ENCODE measurements around the gene RIPOR3.

- TF ChIP-seq, protein P1, sequence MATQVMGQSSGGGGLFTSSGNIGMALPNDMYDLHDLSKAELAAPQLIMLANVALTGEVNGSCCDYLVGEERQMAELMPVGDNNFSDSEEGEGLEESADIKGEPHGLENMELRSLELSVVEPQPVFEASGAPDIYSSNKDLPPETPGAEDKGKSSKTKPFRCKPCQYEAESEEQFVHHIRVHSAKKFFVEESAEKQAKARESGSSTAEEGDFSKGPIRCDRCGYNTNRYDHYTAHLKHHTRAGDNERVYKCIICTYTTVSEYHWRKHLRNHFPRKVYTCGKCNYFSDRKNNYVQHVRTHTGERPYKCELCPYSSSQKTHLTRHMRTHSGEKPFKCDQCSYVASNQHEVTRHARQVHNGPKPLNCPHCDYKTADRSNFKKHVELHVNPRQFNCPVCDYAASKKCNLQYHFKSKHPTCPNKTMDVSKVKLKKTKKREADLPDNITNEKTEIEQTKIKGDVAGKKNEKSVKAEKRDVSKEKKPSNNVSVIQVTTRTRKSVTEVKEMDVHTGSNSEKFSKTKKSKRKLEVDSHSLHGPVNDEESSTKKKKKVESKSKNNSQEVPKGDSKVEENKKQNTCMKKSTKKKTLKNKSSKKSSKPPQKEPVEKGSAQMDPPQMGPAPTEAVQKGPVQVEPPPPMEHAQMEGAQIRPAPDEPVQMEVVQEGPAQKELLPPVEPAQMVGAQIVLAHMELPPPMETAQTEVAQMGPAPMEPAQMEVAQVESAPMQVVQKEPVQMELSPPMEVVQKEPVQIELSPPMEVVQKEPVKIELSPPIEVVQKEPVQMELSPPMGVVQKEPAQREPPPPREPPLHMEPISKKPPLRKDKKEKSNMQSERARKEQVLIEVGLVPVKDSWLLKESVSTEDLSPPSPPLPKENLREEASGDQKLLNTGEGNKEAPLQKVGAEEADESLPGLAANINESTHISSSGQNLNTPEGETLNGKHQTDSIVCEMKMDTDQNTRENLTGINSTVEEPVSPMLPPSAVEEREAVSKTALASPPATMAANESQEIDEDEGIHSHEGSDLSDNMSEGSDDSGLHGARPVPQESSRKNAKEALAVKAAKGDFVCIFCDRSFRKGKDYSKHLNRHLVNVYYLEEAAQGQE (IDR thresholded peaks at IDR 0.05; ENCODE audit: borderline replicate concordance), result no peak
- TF ChIP-seq, protein P1 (CRISPR knock-in tag; IDR thresholded peaks at IDR 0.05; ENCODE audit: low read depth), result no peak
- no peak for TF ChIP-seq PATZ1 (CRISPR knock-in tag; IDR thresholded peaks at IDR 0.05; ENCODE audit: borderline replicate concordance)
- no peak for TF ChIP-seq MYC (IDR thresholded peaks at IDR 0.05; ENCODE audit: low read depth, low read length)
- no peak for TF ChIP-seq MYC (CRISPR knock-in tag; IDR thresholded peaks at IDR 0.05; ENCODE audit: borderline replicate concordance, low read depth)
- TF ChIP-seq TCF15 (CRISPR knock-in tag; IDR thresholded peaks at IDR 0.05), result no peak
- no peak for TF ChIP-seq ZNF133 (CRISPR knock-in tag; IDR thresholded peaks at IDR 0.05)
- TF ChIP-seq RAD21 (CRISPR knock-in tag; conservative IDR thresholded peaks at IDR 0.05 in 1 of 2, IDR thresholded peaks at IDR 0.05 in 1 of 2), result no peak
- TF ChIP-seq, protein P2, sequence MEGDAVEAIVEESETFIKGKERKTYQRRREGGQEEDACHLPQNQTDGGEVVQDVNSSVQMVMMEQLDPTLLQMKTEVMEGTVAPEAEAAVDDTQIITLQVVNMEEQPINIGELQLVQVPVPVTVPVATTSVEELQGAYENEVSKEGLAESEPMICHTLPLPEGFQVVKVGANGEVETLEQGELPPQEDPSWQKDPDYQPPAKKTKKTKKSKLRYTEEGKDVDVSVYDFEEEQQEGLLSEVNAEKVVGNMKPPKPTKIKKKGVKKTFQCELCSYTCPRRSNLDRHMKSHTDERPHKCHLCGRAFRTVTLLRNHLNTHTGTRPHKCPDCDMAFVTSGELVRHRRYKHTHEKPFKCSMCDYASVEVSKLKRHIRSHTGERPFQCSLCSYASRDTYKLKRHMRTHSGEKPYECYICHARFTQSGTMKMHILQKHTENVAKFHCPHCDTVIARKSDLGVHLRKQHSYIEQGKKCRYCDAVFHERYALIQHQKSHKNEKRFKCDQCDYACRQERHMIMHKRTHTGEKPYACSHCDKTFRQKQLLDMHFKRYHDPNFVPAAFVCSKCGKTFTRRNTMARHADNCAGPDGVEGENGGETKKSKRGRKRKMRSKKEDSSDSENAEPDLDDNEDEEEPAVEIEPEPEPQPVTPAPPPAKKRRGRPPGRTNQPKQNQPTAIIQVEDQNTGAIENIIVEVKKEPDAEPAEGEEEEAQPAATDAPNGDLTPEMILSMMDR (IDR thresholded peaks at IDR 0.05 in 2 of 3, conservative IDR thresholded peaks at IDR 0.05 in 1 of 3; ENCODE audit: insufficient read depth in 2 of 3, low read depth in 1 of 3, low read length in 3 of 3), result no peak
Observed at GRCh38 chr20:50568549-50568942, 122.8 kb downstream of the RIPOR3 start.

Data from K562 (cell line).